Heart left ventricle (tissue), 16 donors: ENCODE measurements around the gene OR51D1. TPM values are rescaled to one million over a fixed set of nuclear protein-coding genes. Genes with fewer than 3 reads are reported as not detected.
A peak's percentile ranks its signal among the peaks of the same experiment; 100 is the strongest.

Experiments used
- ATAC-seq, 4 donors: fragments of 200-7000 bp; cut with Tn5 transposase; one replicate each; pipeline ENCODE4 v1.9.1; 2020 to 2022; ENCODE audit warnings: moderate library complexity in 4 of 4, mild to moderate bottlenecking in 3 of 4, moderate number of reproducible peaks in 1 of 4
- DNase-seq, 5 donors: peaks; one replicate each; pipeline ENCODE4 v3.0.0-alpha.2; 2020
- H3K27ac ChIP-seq, 12 donors: fragments of 200-600 bp; sonication (generic) in 4 of 12; one replicate each; pipeline versions ENCODE4 v1.5.0 to v1.8.0; 2016 to 2022; ENCODE audit warnings: mild to moderate bottlenecking in 2 of 12
- H3K27me3 ChIP-seq, 9 donors: fragments of 200-600 bp; sonication (generic) in 2 of 9; one replicate each; pipeline versions ENCODE4 v1.5.1 to v1.8.0; 2016 to 2022; ENCODE audit warnings: mild to moderate bottlenecking in 3 of 9
- H3K36me3 ChIP-seq, 9 donors: fragments of 200-600 bp; sonication (generic) in 2 of 9; one replicate each; pipeline versions ENCODE4 v1.5.0 to v1.8.0; 2018 to 2022; ENCODE audit warnings: mild to moderate bottlenecking in 2 of 9
- H3K4me1 ChIP-seq, 12 donors: fragments of 200-600 bp; sonication (generic) in 4 of 12; one replicate each; pipeline versions ENCODE4 v1.5.0 to v1.8.0; 2016 to 2022; ENCODE audit warnings: mild to moderate bottlenecking in 3 of 12
- H3K4me3 ChIP-seq, 12 donors: fragments of 200-600 bp; sonication (generic) in 4 of 12; one replicate each; pipeline versions ENCODE4 v1.5.0 to v1.8.0; 2017 to 2022; ENCODE audit warnings: mild to moderate bottlenecking in 9 of 12, moderate library complexity in 4 of 12
- H3K9me3 ChIP-seq, 12 donors: fragments of 200-600 bp; sonication (generic) in 4 of 12; one replicate each; pipeline versions ENCODE4 v1.5.0 to v1.8.0; 2016 to 2022; ENCODE audit warnings: mild to moderate bottlenecking in 1 of 12
- CTCF ChIP-seq, 12 donors: fragments of 200-600 bp; sonication (generic) in 4 of 12; IDR thresholded peaks; one replicate each; pipeline versions ENCODE4 v1.5.0 to v1.8.0; 2018 to 2022; ENCODE audit warnings: antibody characterized with exemption in 12 of 12, mild to moderate bottlenecking in 5 of 12
- POLR2A ChIP-seq, 2 donors: fragments of 450-650 bp; IDR thresholded peaks; one replicate each; pipeline ENCODE4 v1.6.1; 2017; ENCODE audit warnings: antibody characterized with exemption in 2 of 2, mild to moderate bottlenecking in 2 of 2, moderate library complexity in 2 of 2
- WGBS, 4 donors: extraction: QIAGEN DNeasy Blood & Tissue Kit in 2 of 4; methylation state at CpG; one replicate each; pipeline versions ENCODE4 v1.1.5 to v1.1.7; 2013 to 2018; 5-methylcytosine and 5-hydroxymethylcytosine counted together
- intact Hi-C, 10 donors: fragments of 100-400 bp; cut with DNase I; formaldehyde crosslinking; loops; one replicate each; pipeline versions ENCODE4 v1.11.1 to v1.14.2; 2022
- long read RNA-seq, 3 donors: library from polyadenylated mRNA; unstranded; transcript quantifications; one replicate each; pipeline ENCODE4 v2.0.0, GENCODE V29; 2020 to 2021
- polyA plus RNA-seq, 2 donors: library from polyadenylated mRNA; stranded (reverse); fragments of 200-250 nt; gene quantifications; one replicate each; pipeline ENCODE4 v1.2.3, GENCODE V29; 2013
- total RNA-seq, 9 donors: library from RNA; depleted of rRNA in 2 of 9; stranded (reverse); fragments of >200 nt in 2 of 9; fragmentation: NEBNext Ultra II Directional in 3 of 9; extraction: Animal tissue kit (Norgen Biotek cat#: 25700) in 3 of 9; gene quantifications; one replicate each; pipeline versions ENCODE4 v1.1.0 to v1.2.4, GENCODE V29; 2016 to 2023
- donor health status: ischemic (EF 13 %, LVEDD 7.1; RV severe dilation, severe dysfunction).
- donor health status: healthy with polysubstance abuse.
- donor health status: DM: no; HTN: yes; CAD: no.
- donor health status: DM: no; HTN: no; CAD: no.
- donor health status: ischemic (EF 25% LVEDD 6.9; RV normal size, moderate dysfunction).
- donor health status: ischemic (EF 25% LVEDD 5.7; RV mildly dilated, moderate dysfunction).
- donor health status: healthy.
- donor health status: DM: yes; HTN: yes; CAD: no.
- donor health status: ischemic (EF 35%, LVEDD 5.7; RV mildly dilated, moderate dysfunction).
- donor health status: nonischemic (EF 11% LVEDD 7.7; RV severe dilation, severe dysfunction).
- donor health status: DM: yes; HTN: yes; CAD: no.
- donor health status: PGD.
- donor health status: ischemic (EF 29% LVEDD 5.4; RV normal size, mild dysfunction).
- donor health status: nonischemic (EF 23%, LVEDD 6.1; RV moderate dilation, normal function).

Gene OR51D1
- total RNA-seq (not detected), polyA plus RNA-seq (not detected)
- long read RNA-seq, donor 1, result 0 reads
- long read RNA-seq, donor 2, result 0 reads
- long read RNA-seq, donor 3, result 0 reads

GRCh38 chr11:4636962-4637661 is at the start of gene OR51D1:
Gene OR51D1, plus strand, starts transcription at chr11:4637477. Its CDS starts 2,314 bp downstream, at chr11:4639791.
- peak within 1 kb of the TSS in 3 of 12 donors; percentile 27 to 39 (median 37) for H3K27ac ChIP-seq
- peaks cover 0 to 3% (median 0%) of the 10 kb centered on the region in 9 donors for H3K27me3 ChIP-seq
- H3K9me3 ChIP-seq, result no peaks in the 10 kb centered on the region
- peaks cover 0 to 17% (median 7%) of the 10 kb centered on the region in 12 donors for H3K4me1 ChIP-seq
- peak; percentile 88 to 98 (median 94) for ATAC-seq
- H3K36me3 ChIP-seq, result no peaks in the 10 kb centered on the region
- peak within 1 kb of the TSS in 10 of 12 donors; percentile 28 to 52 (median 38) for H3K4me3 ChIP-seq
- peak; percentile 70 to 84 (median 75) for DNase-seq
- no peak for TF ChIP-seq POLR2A (IDR thresholded peaks at IDR 0.05)
- peak; percentile 84 to 97 (median 92) for TF ChIP-seq CTCF (IDR thresholded peaks at IDR 0.05)
- 22 to 29% (median 26%) methylated on average over 20 to 21 of the region's 21 CpGs for WGBS, 4 donors
- intact Hi-C loops, result loop anchor here (1.0 to 10.0 kb wide), 8 partner anchors 189 to 1168 kb away; partner anchors contain the start of gene OR52N2 (in 1 of the 10)

GRCh38 chr11:4589017-4589416 is 48.3 kb upstream of the OR51D1 start:
- H3K27ac ChIP-seq, result no peak overlapping the region
- TF ChIP-seq CTCF (IDR thresholded peaks at IDR 0.05), result no peak
- no peak for TF ChIP-seq POLR2A (IDR thresholded peaks at IDR 0.05)
- no peak overlapping the region for H3K4me3 ChIP-seq
- WGBS, 4 donors, result 47 to 66% (median 54%) methylated on average over 3 of the region's 3 CpGs
- intact Hi-C loops, result no loop called here
- ATAC-seq (peak in 1 of 4 donors; percentile 56), DNase-seq (no peak)
- H3K4me1 ChIP-seq, result no peaks in the 10 kb centered on the region
- H3K27me3 ChIP-seq, result peaks cover 0 to 17% (median 0%) of the 10 kb centered on the region in 9 donors
- H3K9me3 ChIP-seq, result no peaks in the 10 kb centered on the region
- no peaks in the 10 kb centered on the region for H3K36me3 ChIP-seq

GRCh38 chr11:4593739-4594138 is 43.5 kb upstream of the OR51D1 start, which contains the start of gene OR52I1:
Gene OR52I1, plus strand, starts transcription at chr11:4594039. Its CDS starts 0 bp downstream, at chr11:4594039.
- no peak within 1 kb of the TSS for H3K27ac ChIP-seq
- no peak within 1 kb of the TSS for H3K4me3 ChIP-seq
- no peaks in the 10 kb centered on the region for H3K9me3 ChIP-seq
- no peaks in the 10 kb centered on the region for H3K27me3 ChIP-seq
- H3K4me1 ChIP-seq, result no peaks in the 10 kb centered on the region
- no peak for DNase-seq
- no peak for ATAC-seq
- intact Hi-C loops, result no loop called here
- WGBS, 4 donors, result 75 to 83% (median 83%) methylated on average over 1 of the region's 1 CpG
- TF ChIP-seq POLR2A (IDR thresholded peaks at IDR 0.05) (no peak), CTCF (IDR thresholded peaks at IDR 0.05) (no peak)
- peaks cover 0 to 30% (median 10%) of the 10 kb centered on the region in 9 donors for H3K36me3 ChIP-seq

- no peak overlapping the region for H3K4me3 ChIP-seq
- H3K9me3 ChIP-seq, result no peaks in the 10 kb centered on the region
- H3K36me3 ChIP-seq, result peaks cover 0 to 53% (median 51%) of the 10 kb centered on the region in 9 donors
- H3K27me3 ChIP-seq, result no peaks in the 10 kb centered on the region
- peaks cover 0 to 27% (median 14%) of the 10 kb centered on the region in 12 donors for H3K4me1 ChIP-seq
- ATAC-seq (no peak), DNase-seq (no peak)
- 86 to 94% (median 89%) methylated on average over 4 of the region's 4 CpGs for WGBS, 4 donors
- intact Hi-C loops, result loop anchor here in 1 of 10 donors (5.0 kb wide), 1 partner anchor 418 kb away; no protein-coding TSS in a partner anchor
- H3K27ac ChIP-seq, result no peak overlapping the region
- TF ChIP-seq CTCF (IDR thresholded peaks at IDR 0.05), result no peak
- no peak for TF ChIP-seq POLR2A (IDR thresholded peaks at IDR 0.05)
Measured at GRCh38 chr11:4605057-4605456, 32.2 kb upstream of the OR51D1 start.
